GM12878 (cell line): Measurements from ENCODE around the gene CHST2. TPM values are rescaled to one million over a fixed set of nuclear protein-coding genes. Genes with fewer than 3 reads are reported as not detected.
A peak's percentile ranks its signal among the peaks of the same experiment; 100 is the strongest.

Source experiments
- ATAC-seq: fragments of 200-7000 bp; cut with Tn5 transposase; 3 replicates; pipeline ENCODE4 v1.9.1; 2020; ENCODE audit warnings: mild to moderate bottlenecking, moderate library complexity
- BruUV-seq: library from RNA; stranded (reverse); fragments of 400-500 nt; replicated peaks from 2 replicates; lab custom pipeline; 2021; lab: Mats Ljungman, UMichigan
- CTCF ChIA-PET: fragments of 300-600 bp; sonication (Branson Sonifier 250); formaldehyde crosslinking; extraction: SDS; loops from one replicate; lab custom pipeline; 2021; ENCODE audit warnings: inconsistent platforms; lab: Yijun Ruan, JAX
- POLR2A ChIA-PET: fragments of 350-600 bp; formaldehyde crosslinking; extraction: SDS; loops from one replicate; lab custom pipeline; 2021; ENCODE audit warnings: inconsistent platforms; lab: Charles Lee
- RAD21 ChIA-PET: fragments of 300-600 bp; sonication (Branson Sonifier 250); formaldehyde crosslinking; loops from one replicate; lab custom pipeline; 2023; ENCODE audit warnings: antibody characterized with exemption; ENCODE audit not compliant: unreplicated experiment; lab: Charles Lee
- SMC1A ChIA-PET: fragments of 300-600 bp; sonication (Branson Sonifier 250); formaldehyde crosslinking; loops from one replicate; lab custom pipeline; 2023; ENCODE audit not compliant: unreplicated experiment, uncharacterized antibody; lab: Charles Lee
- DNase-seq: peaks from one replicate; pipeline ENCODE4 v3.0.0-alpha.2; 2011; ENCODE audit warnings: low read depth, low spot score
- FAIRE-seq: peaks from 3 replicates; lab custom pipeline; 2011; peaks lifted over from hg19 to GRCh38; lab: Jason Lieb, UNC
- H2AFZ ChIP-seq: 2 replicates; pipeline ENCODE4 v1.6.0; 2011; ENCODE audit warnings: low read depth, low read length, control low read depth; ENCODE audit not compliant: control insufficient read depth
- H3K27ac ChIP-seq: 2 replicates; pipeline ENCODE4 v1.5.1; 2011; ENCODE audit warnings: control low read depth; ENCODE audit not compliant: control insufficient read depth, insufficient read depth
- H3K27me3 ChIP-seq, 2 experiments: replicated peaks in 1 of 2; 2 replicates each; pipeline versions ENCODE4 v1.6.0 to v1.6.1; 2011; ENCODE audit warnings: low read length in 1 of 2; ENCODE audit not compliant: control insufficient read depth in 2 of 2, insufficient read depth in 2 of 2
- H3K36me3 ChIP-seq, 2 experiments: 2 replicates each; pipeline ENCODE4 v1.5.1; 2011; ENCODE audit warnings: low read length in 1 of 2; ENCODE audit not compliant: control insufficient read depth in 2 of 2, insufficient read depth in 2 of 2
- H3K4me1 ChIP-seq: 2 replicates; pipeline ENCODE4 v1.6.1; 2011; ENCODE audit warnings: mild to moderate bottlenecking, low read length, moderate library complexity, mixed read lengths; ENCODE audit not compliant: control insufficient read depth, insufficient read depth
- H3K4me2 ChIP-seq: 2 replicates; pipeline ENCODE4 v1.6.0; 2011; ENCODE audit warnings: control low read depth; ENCODE audit not compliant: control insufficient read depth, insufficient read depth
- H3K4me3 ChIP-seq: fragments of 200-600 bp; sonication (generic); 2 replicates; pipeline ENCODE4 v1.5.1; 2016
- H3K79me2 ChIP-seq: 2 replicates; pipeline ENCODE4 v1.6.0; 2011; ENCODE audit warnings: low read length; ENCODE audit not compliant: control insufficient read depth, insufficient read depth
- H3K9ac ChIP-seq: 2 replicates; pipeline ENCODE4 v1.8.0; 2011; ENCODE audit warnings: low read length, control low read depth, mixed read lengths; ENCODE audit not compliant: control insufficient read depth, insufficient read depth
- H3K9me3 ChIP-seq: replicated peaks from 3 replicates; pipeline ENCODE4 v1.5.1; 2011; ENCODE audit warnings: mild to moderate bottlenecking, low read length; ENCODE audit not compliant: control insufficient read depth, insufficient read depth
- H4K20me1 ChIP-seq: 2 replicates; pipeline ENCODE4 v1.6.0; 2011; ENCODE audit not compliant: control insufficient read depth, insufficient read depth
- CREM ChIP-seq: IDR thresholded peaks from 2 replicates; pipeline ENCODE4 v1.6.1; 2014; ENCODE audit warnings: antibody characterized with exemption, low read depth
- ETV6 ChIP-seq, 2 experiments: fragments of 450-650 bp in 1 of 2; IDR thresholded peaks in 1 of 2; conservative IDR thresholded peaks in 1 of 2; 2 replicates each; pipeline ENCODE4 v1.6.1; 2014; ENCODE audit warnings: antibody characterized with exemption in 1 of 2, borderline replicate concordance in 1 of 2, low read depth in 1 of 2, mild to moderate bottlenecking in 1 of 2, moderate library complexity in 1 of 2
- JUNB ChIP-seq: IDR thresholded peaks from 2 replicates; pipeline ENCODE4 v1.6.1; 2016; ENCODE audit warnings: antibody characterized with exemption, mild to moderate bottlenecking
- MEF2A ChIP-seq: IDR thresholded peaks from 2 replicates; pipeline ENCODE4 v1.6.1; 2011; ENCODE audit warnings: low read depth, mild to moderate bottlenecking, low read length, moderate library complexity; ENCODE audit not compliant: insufficient read depth
- MLLT1 ChIP-seq: fragments of 450-650 bp; IDR thresholded peaks from 2 replicates; pipeline ENCODE4 v1.6.1; 2016; ENCODE audit warnings: mild to moderate bottlenecking
- RUNX3 ChIP-seq: IDR thresholded peaks from 2 replicates; pipeline ENCODE4 v1.6.1; 2012; ENCODE audit warnings: low read length, inconsistent platforms
- TCF12 ChIP-seq: IDR thresholded peaks from 2 replicates; pipeline ENCODE4 v1.6.1; 2011; ENCODE audit warnings: low read depth, mild to moderate bottlenecking, low read length
- TCF3 ChIP-seq: IDR thresholded peaks from 2 replicates; pipeline ENCODE4 v1.6.1; 2012; ENCODE audit warnings: low read depth, mild to moderate bottlenecking, low read length, borderline replicate concordance; ENCODE audit not compliant: insufficient read depth
- ZNF384 ChIP-seq: IDR thresholded peaks from 2 replicates; pipeline ENCODE4 v1.6.1; 2012; ENCODE audit warnings: low read depth, mild to moderate bottlenecking, low read length, improper control_type of control experiment, borderline replicate concordance
- WGBS: methylation state at CpG from one replicate; pipeline ENCODE4 v1.1.6; 2016; ENCODE audit warnings: low lambda C conversion rate; ENCODE audit not compliant: insufficient replicate concordance, insufficient coverage; ENCODE audit errors: missing lambda C conversion rate; 5-methylcytosine and 5-hydroxymethylcytosine counted together
- in situ Hi-C: fragments of 300-500 bp; cut with MboI; formaldehyde crosslinking; loops from 9 replicates; pipeline ENCODE4 v1.14.3; 2018; ENCODE audit warnings: mixed read lengths
- intact Hi-C: fragments of 100-400 bp; cut with micrococcal nuclease; formaldehyde crosslinking; loops from one replicate; pipeline ENCODE4 v1.14.2; 2022; ENCODE audit not compliant: unreplicated experiment
- polyA plus RNA-seq, 11 experiments: library from polyadenylated mRNA; depleted of rRNA in 4 of 11; unstranded in 6 of 11; stranded (reverse) in 5 of 11; fragments of >200 nt; fragmentation: Nextera tagmentation in 4 of 11; fragmentation: Illumina TruSeq in 1 of 11; extraction: Ambion mirVana in 4 of 11; extraction: Trizol in 1 of 11; gene quantifications; 1 replicate in 1 of 11; 2 replicates in 10 of 11; pipeline versions ENCODE4 v1.2.1 to v1.2.3, GENCODE V29; 2011 to 2016; ENCODE audit warnings: inconsistent platforms in 2 of 11, missing spikeins in 2 of 11, low read depth in 1 of 11
- total RNA-seq, 4 experiments: library from RNA; depleted of rRNA in 3 of 4; stranded (reverse); fragments of >200 nt in 3 of 4; fragmentation: Illumina TruSeq in 1 of 4; extraction: Trizol in 1 of 4; gene quantifications; 2 replicates each; pipeline versions ENCODE4 v1.2.1 to v1.2.3, GENCODE V29; 2013 to 2021
- TF ChIP-seq, protein P1 (sequence below): fragments of 450-650 bp; IDR thresholded peaks from 2 replicates; pipeline ENCODE4 v1.6.1; 2017; ENCODE audit warnings: antibody characterized with exemption, mild to moderate bottlenecking, moderate library complexity

CHST2 gene
- total and polyA plus RNA-seq, 10 of the 15 experiments (the other 5 are each of a cell fraction or from before 2014, with no cell fraction given): 1.6 to 37.2 (median 8.8) TPM

GRCh38 chr3:143081365-143081764 lies 38.2 kb upstream of the CHST2 start:
- Histone ChIP-seq H3K4me3 (no peak overlapping the region), H3K36me3 (no peaks in the 10 kb centered on the region; a peak in 1 of 4 replicates), H4K20me1 (no peaks in the 10 kb centered on the region), H3K9ac (no peak overlapping the region), H3K27me3 (no peaks in the 10 kb centered on the region), H3K79me2 (no peaks in the 10 kb centered on the region), H3K4me2 (peak overlapping the region; percentile 99; the same call in 1 of the 2 replicates), H2AFZ (no peak overlapping the region), H3K9me3 (no peaks in the 10 kb centered on the region; the same call in 2 of the 3 replicates), H3K27ac (peak overlapping the region; percentile 29; the same call in 1 of the 2 replicates), H3K4me1 (peaks cover 35% of the 10 kb centered on the region)
- POLR2A ChIA-PET: no interaction called here
- FAIRE-seq: no peak
- WGBS: 88% methylated on average over 1 of the region's 1 CpG
- DNase-seq: no peak
- RAD21 ChIA-PET: interaction anchor here (0.8 to 1.5 kb wide), 4 partner anchors 20 to 268 kb away, joined by 3 read pairs; no protein-coding TSS in a partner anchor
- SMC1A ChIA-PET: interaction anchor here (1.2 to 3.0 kb wide), 7 partner anchors 10 to 90 kb away, joined by 3 to 11 read pairs (median 7); no protein-coding TSS in a partner anchor
- no TSS peak for BruUV-seq
- in situ Hi-C loops: no loop called here
- peak; percentile 33; the same call in 1 of the 2 replicates for TF ChIP-seq TCF3
- peak; percentile 78 for TF ChIP-seq JUNB
- TF ChIP-seq ZNF384: no peak
- TF ChIP-seq CREM: 0 out of 2 replicates have a peak, but pooled peaks have one; percentile 21
- 0 out of 4 replicates have a peak, but pooled peaks of 1 of the 2 experiments have one; percentile 13 for TF ChIP-seq ETV6 (conservative IDR thresholded peaks at IDR 0.05 in 1 of 2, IDR thresholded peaks at IDR 0.05 in 1 of 2; ENCODE audit: borderline replicate concordance in 1 of 2, low read depth in 1 of 2)
- peak; percentile 52; the same call in 1 of the 2 replicates for TF ChIP-seq RUNX3
- TF ChIP-seq, protein P1, sequence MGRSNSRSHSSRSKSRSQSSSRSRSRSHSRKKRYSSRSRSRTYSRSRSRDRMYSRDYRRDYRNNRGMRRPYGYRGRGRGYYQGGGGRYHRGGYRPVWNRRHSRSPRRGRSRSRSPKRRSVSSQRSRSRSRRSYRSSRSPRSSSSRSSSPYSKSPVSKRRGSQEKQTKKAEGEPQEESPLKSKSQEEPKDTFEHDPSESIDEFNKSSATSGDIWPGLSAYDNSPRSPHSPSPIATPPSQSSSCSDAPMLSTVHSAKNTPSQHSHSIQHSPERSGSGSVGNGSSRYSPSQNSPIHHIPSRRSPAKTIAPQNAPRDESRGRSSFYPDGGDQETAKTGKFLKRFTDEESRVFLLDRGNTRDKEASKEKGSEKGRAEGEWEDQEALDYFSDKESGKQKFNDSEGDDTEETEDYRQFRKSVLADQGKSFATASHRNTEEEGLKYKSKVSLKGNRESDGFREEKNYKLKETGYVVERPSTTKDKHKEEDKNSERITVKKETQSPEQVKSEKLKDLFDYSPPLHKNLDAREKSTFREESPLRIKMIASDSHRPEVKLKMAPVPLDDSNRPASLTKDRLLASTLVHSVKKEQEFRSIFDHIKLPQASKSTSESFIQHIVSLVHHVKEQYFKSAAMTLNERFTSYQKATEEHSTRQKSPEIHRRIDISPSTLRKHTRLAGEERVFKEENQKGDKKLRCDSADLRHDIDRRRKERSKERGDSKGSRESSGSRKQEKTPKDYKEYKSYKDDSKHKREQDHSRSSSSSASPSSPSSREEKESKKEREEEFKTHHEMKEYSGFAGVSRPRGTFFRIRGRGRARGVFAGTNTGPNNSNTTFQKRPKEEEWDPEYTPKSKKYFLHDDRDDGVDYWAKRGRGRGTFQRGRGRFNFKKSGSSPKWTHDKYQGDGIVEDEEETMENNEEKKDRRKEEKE: no peak
- no peak for TF ChIP-seq MLLT1
- peak; percentile 64; the same call in 1 of the 2 replicates for TF ChIP-seq MEF2A
- peak; percentile 48; the same call in 1 of the 2 replicates for TF ChIP-seq TCF12
- intact Hi-C loops: no loop called here
- CTCF ChIA-PET: interaction anchor here (0.9 to 1.9 kb wide), 2 partner anchors 39 to 43 kb away, joined by 3 to 4 read pairs; no protein-coding TSS in a partner anchor
- ATAC-seq: no peak
